HG02623 (cell line): ENCODE results near the gene SORBS1.

ENCODE experiments used
- ATAC-seq: cut with Tn5 transposase; IDR thresholded peaks from one replicate; pipeline ENCODE4 v1.9.1; 2021; ENCODE audit warnings: moderate library complexity; ENCODE audit not compliant: unreplicated experiment

SORBS1 gene

DNA sequence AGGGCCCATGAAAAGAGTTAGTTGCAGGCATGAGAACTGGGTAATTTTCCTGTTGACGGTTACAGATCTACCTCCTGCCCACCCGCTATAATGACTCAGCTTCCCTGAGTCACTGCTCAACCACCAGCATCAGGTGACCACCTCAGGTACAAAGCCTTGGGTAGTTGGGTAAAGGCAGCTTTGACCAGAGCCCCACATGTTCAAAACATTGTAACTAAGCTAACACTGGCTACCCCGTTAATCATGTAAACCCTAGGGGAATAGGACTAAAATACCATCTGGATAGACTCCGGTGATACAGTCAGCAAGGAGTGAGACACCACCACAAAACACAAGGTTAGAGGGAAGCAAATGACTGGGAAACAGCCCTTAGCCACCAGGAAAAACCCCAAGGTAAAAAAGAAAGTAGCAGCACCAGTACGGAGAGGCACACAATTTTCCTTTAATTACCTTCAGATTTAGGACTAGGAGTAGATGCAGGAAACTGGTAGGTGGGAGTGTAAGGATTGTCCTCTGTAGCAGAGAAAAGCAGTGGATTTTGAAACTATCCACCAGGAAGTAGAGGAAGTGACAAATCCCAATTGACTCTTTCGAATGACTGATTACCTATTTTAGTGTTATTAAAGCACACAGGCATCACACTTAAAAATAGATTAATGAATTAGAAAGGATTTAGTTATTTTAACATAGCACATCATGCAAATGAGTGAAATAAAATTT, 166.8 kb downstream of the SORBS1 start:
- ATAC-seq = peak; percentile 66

DNA sequence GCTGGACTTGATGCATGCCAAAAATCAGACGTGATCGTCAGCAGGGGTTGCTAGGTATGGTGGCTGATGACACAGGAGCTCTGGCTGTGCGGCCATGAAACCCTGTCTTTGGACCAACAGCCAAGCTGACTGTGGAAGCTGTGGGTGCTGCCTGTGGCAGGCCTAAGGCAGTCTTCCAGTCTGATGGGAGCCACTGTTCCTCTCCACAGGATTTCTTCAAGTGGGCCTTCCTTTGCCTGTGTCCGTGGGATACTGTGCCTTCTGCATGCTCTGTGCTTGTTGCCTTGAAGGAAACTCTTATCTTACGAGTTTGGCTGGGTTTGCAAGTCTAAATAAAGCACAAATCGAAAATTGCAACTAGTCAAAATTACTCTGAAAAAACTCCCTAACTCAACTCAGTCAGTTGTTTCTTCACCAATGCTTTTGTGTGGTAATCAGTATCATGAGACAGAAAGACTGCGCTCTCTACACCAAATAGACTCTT, 168.4 kb downstream of the SORBS1 start:
- no peak for ATAC-seq

DNA sequence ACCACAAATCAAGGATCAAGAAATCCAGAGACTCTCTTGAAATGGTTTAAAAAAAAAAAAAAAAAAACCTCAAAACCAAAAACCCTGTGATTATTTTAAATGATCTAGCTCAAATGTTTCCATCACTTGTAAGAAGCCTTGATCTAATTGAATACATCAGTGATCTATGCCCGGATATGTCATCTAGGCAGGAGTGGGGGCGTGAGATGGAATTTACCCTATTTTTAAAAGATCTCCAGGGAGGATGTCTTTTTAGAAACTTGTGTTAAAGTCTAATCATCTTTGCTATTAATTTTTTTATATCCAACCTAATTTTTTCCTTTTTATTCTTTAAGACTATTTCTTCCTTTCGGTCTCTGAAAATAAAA, 169.0 kb downstream of the SORBS1 start:
- no peak for ATAC-seq

DNA sequence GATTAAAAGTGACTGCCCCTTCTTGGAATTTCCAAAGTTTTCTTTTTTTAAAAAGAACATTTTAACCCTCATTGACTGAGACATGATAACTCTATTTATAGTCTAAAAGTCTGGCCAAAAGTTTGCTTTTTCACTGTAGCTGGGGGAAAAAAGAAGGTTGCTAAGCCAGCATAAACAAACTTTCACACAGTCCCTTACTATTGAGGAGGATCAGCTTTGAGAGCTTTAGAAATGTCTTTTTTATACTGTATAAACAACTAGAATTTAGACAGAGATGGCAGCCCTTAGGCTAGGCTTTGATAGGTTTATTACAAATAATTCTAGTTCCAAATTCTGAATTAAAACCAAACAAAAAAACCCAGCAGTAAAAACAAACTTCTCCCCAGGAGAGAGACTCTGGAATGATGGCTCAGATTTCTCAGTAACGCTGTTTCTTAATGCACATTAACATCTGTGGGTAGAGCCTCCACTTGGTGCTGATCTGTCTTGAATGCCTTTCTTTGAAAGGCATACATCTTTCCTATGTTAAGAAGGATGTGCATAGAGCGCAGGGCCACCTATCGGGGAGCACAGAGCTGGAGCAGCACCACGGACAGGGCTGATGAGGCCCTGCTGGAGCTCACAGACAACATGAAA, 169.5 kb downstream of the SORBS1 start:
- no peak for ATAC-seq

DNA sequence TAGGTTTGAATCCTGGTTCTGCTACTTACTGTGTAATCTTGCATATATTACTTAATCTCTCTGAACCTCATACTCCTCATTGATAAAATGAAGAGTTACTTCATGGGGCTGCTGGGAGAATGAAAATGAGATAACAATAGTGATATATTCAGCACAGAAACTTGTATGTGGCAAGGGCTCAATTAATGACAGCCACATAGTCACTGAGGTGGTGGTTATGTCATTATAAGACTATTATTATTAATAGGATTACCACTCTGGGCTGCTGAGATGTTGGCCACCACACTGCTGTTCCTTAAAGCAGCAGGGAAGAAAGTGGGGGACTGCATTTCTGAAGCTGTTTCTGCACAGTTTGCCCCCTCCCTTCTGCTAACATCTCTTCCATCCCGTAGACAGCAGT, 170.0 kb downstream of the SORBS1 start:
- no peak for ATAC-seq

DNA sequence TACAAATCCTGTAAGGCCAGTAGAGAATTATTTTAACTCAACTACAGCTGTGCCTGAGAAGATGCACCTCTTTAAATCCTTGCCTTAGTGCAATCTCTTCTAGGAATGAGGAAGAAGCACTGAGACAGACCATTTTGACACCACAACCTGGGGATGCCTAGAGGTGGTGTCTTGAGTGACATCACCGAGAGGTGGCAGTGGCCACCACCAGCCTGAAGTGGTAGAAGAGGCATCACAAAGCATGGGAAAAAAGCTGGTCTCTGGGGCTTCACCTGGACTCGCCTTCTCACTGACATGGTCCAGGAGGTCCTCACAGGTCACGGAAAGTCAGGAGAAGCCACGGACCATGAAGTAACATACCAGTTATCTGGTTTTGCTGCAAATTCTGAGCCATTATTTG, 171.2 kb downstream of the SORBS1 start:
- ATAC-seq = no peak

DNA sequence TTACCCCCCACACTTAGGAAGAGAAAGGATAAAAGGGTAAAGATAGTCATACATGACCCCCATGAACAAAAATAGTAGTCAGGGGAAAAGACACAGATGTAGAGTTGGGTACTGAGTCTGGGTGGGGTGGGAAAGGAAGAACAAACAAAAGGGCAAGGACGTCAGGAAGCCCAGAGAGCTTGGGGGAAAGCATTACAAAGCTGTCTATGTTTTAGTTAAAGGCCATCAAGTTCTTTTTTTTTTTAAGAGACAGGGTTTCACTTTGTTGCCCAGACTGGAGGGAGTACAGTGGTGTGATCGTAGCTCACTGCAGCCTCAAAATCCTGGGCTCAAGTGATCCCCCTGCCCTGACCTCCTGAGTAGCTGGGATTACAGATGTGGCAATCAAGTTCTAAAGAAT, 172.0 kb downstream of the SORBS1 start:
- no peak for ATAC-seq

DNA sequence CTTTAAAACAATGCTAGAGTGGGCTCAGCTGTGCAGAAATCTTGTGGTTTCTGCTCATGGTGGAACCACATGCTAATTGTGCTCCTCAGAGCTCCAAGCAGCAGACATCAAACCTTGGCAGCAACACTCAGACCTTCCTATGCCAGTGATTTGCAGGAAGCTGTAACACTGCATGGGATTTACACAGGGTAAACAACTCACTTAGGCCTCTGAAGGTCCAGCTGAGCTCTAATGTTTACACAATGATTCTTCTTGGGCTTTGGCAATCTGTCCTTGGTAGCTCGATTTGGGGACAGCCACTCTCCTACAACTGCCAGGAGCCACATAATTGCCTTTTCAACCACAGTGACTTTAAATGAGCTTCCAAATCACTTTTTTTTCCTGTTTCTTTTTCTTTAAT, 172.6 kb downstream of the SORBS1 start:
- no peak for ATAC-seq

DNA sequence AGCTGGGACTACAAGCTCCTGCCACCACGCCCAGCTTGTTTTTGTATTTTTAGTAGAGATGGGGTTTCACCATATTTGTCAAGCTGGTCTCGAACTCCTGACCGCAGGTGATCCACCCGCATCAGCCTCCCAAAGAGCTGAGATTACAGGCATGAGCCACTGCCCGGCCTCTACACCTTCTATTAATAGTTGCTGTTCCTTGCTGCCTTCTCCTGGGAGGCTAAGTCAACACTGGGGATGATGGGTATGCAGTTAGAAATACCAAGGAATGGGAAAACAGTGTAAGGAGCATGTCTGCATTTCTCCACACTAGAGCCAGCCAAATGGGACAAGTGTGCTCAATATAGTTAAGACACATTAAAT, 173.1 kb downstream of the SORBS1 start:
- no peak for ATAC-seq

DNA sequence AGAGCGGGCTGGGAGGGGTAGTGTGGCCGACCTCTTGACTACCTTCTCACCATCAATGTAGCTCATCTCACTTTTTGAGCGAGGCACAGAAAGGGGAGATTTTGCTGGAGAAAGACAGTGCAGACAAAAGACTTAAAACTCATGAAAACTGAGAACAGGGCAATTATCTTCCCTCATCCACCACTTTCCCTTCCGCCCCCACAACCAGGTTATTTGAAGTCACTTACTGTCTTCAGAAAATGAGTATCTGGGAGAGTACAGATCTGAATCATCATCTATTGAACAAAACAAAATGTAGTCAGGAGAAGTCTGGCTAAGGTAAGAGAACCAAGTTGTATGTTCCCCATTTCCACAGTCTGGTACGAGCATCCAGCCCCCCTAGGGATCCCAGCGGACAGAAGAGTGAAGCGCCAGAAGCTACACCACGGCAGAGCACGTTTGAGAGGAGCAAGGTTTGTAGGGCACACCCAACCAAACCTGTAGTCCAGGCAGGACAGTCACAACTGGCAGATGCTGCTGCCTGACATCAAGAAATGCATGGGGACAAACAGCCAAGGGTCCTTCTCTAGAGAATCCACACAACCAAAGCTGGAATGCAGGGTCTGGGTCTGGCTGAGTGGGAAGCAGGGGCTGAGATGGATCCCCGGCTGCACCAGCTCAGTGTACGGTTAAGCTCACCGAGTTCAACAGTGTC, 177.0 kb downstream of the SORBS1 start:
- ATAC-seq = no peak

DNA sequence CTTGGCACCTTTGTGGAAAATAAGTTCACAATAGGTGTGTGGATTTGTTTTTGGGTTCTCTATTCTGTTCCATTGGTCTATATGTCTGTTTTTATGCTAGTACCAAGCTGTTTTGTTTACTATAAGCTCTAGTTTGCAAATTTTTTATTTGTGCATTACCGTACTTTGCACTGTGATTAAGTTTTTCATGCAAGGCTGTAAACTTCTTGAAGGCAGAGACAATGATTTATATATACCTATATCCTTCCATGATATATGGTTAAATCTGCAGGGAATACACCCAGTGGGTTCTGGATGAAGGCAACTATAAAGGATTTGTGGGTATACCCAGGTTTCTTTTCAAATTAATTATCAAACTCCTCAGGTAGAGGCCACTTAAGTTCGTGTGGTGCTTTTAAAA, 178.6 kb downstream of the SORBS1 start:
- ATAC-seq = no peak

DNA sequence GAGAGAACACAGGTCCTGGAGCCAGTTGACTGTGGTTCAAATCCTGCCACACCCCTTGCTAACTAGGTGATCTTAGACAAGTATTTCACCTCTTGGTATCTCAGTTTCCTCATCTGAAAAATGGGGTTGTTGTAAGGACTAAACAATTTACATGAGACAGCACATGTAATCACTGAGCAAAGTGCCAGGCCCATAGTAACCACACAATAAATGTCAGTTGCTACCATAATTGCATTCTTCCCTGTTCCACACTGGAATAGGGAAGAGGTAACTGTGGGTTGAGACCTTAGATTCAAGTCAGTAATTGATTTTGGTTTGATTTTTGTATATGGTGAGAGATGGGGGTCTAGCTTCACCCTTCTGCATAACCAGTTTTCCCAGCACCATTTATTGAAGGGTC, 179.0 kb downstream of the SORBS1 start:
- ATAC-seq = no peak

DNA sequence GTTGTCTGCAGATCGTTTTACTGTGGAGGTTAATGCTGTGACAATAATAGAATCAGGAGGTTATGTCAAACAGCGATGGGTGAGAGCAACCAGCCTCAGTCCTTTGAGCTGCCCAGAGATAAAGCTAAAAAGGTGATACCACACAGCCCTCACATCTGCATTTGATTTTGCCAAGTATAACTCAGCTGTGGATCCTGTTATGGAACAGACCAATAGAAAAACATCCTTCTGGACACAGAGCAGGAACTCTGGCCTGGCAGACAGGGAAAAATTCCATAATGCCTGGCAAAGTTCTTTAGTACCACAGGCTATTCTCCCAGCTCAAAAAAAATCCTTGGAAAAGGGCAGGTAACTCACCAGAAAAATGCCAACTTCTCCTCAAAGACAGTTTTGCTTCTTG, 183.2 kb downstream of the SORBS1 start:
- ATAC-seq = no peak

DNA sequence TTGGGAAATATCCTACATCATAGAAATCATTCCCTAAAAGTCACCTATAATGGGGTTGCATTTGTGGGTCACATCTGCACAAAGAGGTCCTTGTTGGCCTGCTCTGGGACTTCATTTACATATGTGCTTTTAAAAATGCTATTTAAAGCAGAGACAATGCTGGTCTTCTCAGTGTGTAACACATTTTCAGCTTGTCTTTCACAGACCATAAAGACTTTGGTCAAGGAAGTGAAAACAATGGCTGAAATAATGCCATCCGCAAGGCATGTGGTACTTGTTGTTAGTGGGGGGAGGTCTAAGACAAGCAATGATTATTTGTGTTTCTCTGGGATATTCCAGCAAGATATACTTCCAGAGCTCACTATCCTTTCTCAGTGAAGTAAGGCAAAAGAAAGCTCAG, 185.8 kb downstream of the SORBS1 start:
- no peak for ATAC-seq

DNA sequence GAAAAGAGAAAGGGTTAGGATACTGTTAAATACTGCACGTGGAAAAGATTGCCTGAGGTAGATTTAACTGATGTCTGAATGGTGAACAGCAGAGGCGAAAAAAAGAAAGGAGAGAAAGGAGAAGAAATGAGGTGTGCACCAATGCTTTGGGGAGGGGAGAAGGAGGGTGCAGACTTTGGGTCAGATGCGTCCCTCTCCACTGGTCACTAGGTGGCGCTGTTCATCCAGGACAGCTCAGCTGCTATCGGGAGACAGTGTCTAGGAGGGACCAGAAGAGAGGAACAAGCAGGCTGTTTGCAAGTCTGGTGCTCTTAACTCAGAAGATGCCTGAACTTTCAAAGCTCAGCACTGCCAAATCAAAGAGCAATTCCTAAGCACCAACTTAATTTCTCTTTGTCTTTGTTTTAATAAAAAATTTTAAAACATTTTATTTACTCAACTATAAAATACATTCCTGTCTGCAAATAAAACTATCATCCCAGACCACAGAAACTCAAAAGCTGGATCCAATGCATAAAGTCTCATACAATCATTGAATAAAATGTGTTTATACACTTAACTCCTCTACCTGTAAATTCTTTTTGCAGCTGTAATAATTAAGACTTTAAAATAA, 186.5 kb downstream of the SORBS1 start:
- no peak for ATAC-seq

DNA sequence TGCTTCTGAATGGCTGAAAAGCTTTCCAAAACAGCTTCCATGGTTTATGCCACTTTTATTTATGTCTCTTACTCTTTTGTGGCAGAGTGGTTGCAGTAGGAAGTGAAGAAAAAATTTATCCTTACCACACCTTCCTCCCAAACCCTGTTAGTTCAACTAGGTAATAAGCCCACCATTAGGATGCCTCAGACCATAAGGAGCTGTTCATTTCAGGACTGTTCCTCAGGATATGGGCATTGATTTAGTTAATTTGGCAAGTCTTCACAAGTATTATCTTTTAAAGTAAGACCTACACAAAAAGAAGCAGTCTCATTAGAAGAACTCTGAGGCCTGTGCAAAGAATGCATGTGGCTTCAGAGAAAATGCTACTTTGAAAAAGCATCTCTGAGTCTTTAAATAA, 187.5 kb downstream of the SORBS1 start:
- no peak for ATAC-seq

DNA sequence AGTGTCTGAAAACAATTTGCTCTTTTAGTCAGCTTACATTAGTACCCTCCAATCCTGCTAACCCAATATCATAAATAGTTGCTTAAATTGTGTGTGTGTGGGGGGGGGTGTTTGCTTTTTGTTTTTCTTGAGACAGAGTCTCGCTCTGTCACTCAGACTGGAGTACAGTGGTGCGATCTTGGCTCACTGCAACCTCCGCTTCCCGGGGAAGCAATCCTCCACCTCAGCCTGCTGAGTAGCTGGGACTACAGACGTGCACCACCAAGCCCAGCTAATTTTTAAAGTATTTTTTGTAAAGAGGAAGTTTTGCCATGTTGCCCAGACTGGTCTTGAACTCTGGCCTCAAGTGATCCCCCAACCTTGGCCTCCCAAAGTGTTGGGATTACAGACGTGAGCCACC, 196.8 kb downstream of the SORBS1 start:
- ATAC-seq = no peak

DNA sequence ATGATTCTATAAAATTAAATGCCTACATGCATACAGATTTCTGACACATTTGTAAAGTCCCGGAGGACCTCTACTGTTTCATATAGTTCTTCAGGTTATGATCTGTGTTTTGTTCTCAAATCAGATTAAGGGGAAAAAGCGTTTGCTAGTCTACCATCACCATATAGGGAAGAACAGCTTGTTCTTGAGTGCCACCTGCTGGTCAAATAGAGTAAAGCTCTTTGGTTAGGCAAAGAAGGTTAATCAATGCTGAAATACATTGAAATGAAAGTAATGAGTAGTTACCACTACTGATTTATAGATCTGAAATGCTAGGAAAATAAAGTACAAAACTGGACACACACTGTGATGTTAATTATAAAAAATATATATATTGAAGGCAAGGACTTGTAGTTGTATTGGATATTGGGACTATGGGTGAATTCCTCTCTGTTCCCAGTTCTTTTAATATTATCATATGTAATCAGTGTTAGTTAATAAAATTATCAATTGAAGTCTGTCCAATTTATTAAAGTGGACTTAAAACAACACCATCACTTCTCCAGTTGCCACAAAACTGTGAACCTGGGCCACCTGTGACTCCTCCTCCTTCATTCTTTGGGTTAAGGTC, 197.8 kb downstream of the SORBS1 start:
- peak; percentile 74 for ATAC-seq

DNA sequence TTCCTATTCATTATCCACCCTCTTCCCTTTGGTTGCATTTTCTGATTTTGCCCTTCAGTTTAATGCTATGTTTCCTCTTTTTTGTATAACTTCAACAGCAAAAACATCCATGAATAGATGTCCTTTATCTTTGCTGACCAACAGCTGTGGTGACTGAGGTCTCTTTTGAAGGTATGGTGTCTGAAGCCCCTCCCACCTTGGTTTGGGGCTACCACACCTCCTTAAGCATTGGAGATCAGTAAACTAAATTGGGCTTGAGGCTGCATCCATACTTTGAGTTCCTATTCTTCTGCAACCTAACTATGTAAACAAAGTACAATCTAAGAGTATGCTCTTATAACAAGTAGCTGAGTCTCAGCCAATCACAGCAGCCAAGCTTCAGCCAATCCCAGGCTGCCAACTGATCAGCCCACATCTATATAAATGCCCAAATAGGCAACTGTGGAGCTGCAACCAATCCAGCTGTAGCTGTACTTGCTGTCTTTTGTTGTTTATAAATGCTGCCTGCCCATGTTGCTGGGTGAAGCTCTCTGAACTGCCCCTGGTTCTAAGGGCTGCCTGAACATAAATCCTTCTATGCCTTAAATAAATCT, 201.0 kb downstream of the SORBS1 start:
- no peak for ATAC-seq

DNA sequence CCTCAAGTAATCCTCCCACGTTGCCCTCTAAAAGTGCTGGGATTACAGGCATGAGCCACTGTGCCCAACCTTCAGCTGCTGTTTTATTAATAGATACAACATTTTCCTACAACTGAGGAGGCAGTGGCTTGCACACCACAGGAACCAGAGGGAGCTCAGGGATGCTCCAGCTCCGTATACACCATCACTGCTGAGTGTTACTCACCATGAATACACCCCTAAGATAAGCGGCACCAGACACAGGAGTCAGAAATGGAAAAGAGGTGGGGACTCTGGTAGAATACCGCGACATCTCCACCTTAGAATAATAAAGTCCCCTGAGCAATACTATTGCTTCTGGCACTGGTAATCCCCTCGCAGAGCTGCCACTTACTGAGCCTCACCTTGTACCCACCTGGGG, 201.7 kb downstream of the SORBS1 start:
- ATAC-seq = no peak
